Lower leg skin (tissue), 3 donors: ENCODE data around the gene CD101.

Experiments used
- CTCF ChIP-seq, 3 donors: fragments of 450-650 bp; IDR thresholded peaks; one replicate each; pipeline ENCODE4 v1.5.1; 2016; ENCODE audit warnings: antibody characterized with exemption in 3 of 3, mild to moderate bottlenecking in 3 of 3, moderate library complexity in 2 of 3
- POLR2A ChIP-seq, 2 donors: fragments of 450-650 bp; IDR thresholded peaks; one replicate each; pipeline ENCODE4 v1.6.1; 2016 to 2017; ENCODE audit warnings: antibody characterized with exemption in 2 of 2, mild to moderate bottlenecking in 1 of 2, moderate library complexity in 1 of 2

GRCh38 chr1:116999596-116999995, 2.0 kb upstream of the CD101 start:
- TF ChIP-seq CTCF (IDR thresholded peaks at IDR 0.05) (no peak), POLR2A (IDR thresholded peaks at IDR 0.05) (no peak)
